ENCODE measurements around the gene DMPK.

- TF ChIP-seq CTCF (conservative IDR thresholded peaks at IDR 0.05; ENCODE audit: low read depth in 2 of 2) (no peak), CREB1 (CRISPR knock-in tag; IDR thresholded peaks at IDR 0.05; ENCODE audit: low read depth) (no peak), POLR2AphosphoS5 (IDR thresholded peaks at IDR 0.05; ENCODE audit: low read depth) (no peak), ETS1 (IDR thresholded peaks at IDR 0.05) (no peak), EZH2 (IDR thresholded peaks at IDR 0.05; ENCODE audit: low read depth, unreplicated experiment) (no peak), REST (IDR thresholded peaks at IDR 0.05; ENCODE audit: unreplicated experiment) (no peak), NANOG (IDR thresholded peaks at IDR 0.05; ENCODE audit: borderline replicate concordance) (no peak), EZH2phosphoT487 (IDR thresholded peaks at IDR 0.05; ENCODE audit: unreplicated experiment) (no peak)
These were observed 4.2 kb upstream of the DMPK start for GRCh38 chr19:45786533-45786894.

Data from GM23338 (cell line).